ENCODE measurements around the gene KCNJ3.
"Not testable (repeated sequence)": the region's sequence is repeated elsewhere in the genome, so short reads cannot be mapped to it uniquely, and the experiment has no call there.

KCNJ3 gene

DNA sequence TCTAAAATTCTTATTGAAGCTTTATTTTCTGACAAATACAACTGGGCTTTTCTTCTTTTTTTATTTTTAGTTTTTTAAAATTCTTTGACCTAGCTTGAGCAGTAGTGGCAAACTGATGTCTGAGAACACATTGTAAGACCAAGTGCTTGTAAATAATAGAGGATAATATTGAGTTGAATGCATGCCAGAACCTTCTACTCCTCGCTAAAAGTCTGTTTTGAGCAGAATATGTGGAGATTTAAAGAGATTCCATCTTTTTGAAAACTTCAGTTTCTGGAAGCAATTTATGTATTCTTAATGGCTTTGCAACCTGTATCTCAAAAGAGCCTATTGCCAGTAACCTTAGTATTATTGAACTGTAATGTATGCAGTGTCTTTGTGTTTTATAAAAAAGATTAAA is 148.3 kb downstream of the KCNJ3 start:
- DNase-seq (ENCODE audit: low read depth) = no peak

DNA sequence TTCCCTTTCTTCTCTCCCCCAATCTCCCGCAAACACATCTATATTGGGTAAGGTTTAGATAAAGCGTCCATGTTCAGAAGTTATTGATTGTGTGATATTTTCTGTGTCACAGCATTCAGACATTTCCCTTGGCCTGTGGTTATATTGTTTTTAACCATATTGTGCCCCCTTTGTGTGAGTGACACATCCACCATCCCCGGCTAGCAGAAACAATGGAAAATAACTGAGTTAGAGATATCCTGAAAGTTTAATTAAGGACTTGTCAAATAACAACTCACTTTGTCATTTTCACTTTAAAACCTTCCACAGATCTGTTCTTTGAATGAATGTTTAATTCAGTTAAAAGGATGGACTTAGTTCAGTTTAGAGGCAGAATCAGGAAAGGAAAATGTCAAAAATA is 151.0 kb downstream of the KCNJ3 start:
- DNase-seq (ENCODE audit: low read depth) = no peak

DNA sequence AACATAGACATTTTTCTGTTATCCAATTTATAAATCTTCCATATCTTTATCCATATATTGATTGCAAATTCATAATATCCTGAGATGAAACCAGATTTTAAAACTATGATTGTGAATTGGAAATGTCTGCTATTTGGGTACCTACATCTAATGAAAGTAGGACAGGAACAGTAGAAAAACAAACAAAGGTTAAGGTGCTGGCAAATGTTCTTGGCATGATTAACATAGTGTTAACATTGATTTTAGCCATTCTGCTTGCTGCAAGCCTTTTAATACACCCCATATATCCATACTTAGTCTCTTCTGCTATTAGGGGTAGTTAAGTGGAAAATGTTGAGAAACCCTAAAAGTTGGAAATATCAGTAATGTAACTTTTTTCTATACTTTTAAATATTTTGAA is 152.0 kb downstream of the KCNJ3 start:
- DNase-seq (ENCODE audit: low read depth) = no peak

DNA sequence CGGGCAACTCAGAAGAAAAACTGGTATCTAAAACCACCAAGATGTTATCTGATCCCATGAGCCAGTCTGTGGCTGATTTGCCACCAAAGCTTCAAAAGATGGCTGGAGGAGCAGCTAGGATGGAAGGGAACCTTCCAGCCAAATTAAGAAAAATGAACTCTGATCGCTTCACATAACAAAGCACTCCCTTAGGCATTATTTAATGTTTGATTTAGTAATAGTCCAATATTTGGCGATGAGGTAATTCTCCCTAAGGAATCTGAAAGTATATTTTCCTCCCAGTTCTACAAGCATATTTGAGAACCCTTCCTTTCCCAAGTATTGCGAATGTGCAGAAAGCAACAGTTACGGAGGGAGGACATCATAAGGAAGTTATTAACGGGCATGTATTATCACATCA is 156.6 kb downstream of the KCNJ3 start:
- DNase-seq (ENCODE audit: low read depth) = no peak

DNA sequence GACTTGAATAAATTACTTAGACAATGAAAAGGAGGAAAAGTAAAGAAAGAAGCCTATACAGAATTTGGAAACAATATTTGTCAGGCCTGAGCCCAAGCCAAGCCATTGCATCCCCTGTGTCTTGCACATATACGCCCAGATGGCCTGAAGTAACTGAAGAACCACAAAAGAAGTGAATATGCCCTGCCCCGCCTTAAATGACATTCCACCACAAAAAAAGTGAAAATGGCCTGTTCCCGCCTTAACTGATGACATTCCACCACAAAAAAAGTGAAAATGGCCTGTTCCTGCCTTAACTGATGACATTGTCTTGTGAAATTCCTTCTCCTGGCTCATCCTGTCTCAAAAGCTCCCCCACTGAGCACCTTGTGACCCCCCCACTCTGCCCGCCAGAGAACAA is 168.7 kb downstream of the KCNJ3 start:
- not testable (repeated sequence) for DNase-seq (ENCODE audit: low read depth)

DNA sequence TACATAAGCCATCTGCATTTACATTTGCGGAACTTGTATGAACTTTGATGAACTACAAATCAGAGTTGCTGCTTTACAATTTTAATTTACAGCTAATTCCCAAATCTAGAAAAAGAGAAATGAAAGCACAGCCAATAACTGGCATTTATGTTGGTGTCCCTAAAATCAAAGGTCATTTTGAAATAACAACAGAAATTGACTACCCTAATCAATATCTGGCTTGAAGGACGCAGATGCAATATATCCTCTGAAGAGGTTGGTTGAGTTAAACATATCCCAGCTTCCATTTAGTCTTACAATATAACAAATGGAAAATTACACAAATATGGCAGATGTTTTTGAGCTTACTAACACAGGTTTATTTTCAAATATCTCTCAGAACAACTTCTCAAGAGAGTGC is 177.5 kb downstream of the KCNJ3 start:
- no peak for DNase-seq (ENCODE audit: low read depth)

DNA sequence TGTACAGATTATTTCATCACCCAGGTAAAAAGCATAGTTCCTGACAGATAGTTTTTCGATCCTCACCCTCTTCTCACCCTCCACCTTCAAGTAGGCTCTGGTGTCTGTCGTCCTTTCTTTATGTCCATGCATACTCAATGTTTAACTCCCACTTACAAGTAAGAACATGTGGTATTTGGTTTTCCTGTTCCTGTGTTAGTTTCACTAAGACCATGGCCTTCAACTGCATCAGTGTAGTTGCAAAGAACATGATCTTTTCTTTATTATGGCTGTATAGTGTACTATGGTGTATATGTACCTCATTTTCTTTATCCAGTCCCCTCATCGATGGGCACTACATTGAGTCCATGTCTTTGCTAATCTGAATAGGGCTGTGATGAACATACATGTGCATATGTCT is 184.2 kb downstream of the KCNJ3 start:
- DNase-seq (ENCODE audit: low read depth) = no peak

DNA sequence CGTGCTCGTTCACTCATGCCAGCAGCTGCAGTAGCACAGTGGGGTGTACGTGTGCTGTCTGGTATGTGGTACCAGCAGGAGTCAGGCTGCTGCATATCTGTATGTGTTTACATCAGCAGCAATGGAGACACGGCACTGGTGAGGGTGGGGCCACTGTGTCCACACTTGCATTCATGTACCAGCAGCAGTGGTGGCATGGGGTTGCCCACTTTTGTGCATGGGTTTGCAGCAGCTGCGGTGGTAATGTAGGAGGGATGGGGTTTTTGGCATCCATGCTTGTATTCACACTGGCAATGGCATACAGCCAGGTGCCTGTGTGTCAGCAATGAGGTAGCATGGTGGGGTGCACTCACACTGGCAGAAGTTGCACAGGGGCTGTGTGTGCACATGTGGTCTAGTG is 187.8 kb downstream of the KCNJ3 start:
- no peak for DNase-seq (ENCODE audit: low read depth)

DNA sequence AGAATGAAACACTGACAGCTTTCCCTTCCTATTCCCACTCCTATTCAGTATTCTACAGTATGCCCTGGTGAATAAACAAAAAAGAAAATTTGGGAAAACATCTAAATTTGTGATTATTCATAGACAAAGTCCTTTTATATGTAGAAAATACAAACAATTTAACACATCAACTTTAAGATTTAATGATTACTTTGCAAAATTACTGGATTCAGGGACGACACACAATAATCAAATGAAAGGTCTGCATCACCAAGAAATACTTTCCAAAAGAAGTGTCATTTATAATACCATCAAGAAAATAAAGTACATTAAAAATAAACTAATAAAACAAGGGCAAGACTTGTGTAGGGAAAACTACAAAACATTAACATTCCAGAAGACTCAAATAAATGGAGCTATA is 199.8 kb downstream of the KCNJ3 start:
- DNase-seq (ENCODE audit: low read depth) = no peak

DNA sequence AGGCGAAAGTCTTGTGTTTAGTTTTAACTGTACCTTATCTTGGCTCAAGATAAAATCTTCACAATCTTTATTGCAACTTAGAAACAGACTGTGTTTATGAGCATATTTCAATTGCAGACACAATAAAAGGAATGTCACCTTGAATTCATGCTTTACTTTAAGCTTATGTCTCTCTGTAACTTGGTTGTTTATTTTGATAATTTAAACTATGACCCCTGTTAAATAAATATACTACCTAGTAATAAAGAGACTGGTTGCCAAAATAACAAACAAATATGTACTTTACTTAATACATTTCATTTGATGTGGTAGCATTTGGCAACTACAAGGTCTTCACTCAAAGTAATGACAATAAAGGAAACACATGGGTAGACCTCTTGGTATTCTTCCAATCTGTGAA is 202.6 kb downstream of the KCNJ3 start:
- no peak for DNase-seq (ENCODE audit: low read depth)

All from stromal cell of bone marrow (primary cell).